Epithelial cell of esophagus (primary cell): Measurements from ENCODE around the gene SKI.

Source experiments
- DNase-seq: peaks from one replicate; pipeline ENCODE4 v3.0.0; 2010; ENCODE audit warnings: low read depth
- H3K4me3 ChIP-seq: 2 replicates; pipeline ENCODE4 v1.5.1; 2011; ENCODE audit warnings: mild to moderate bottlenecking, low read length, control low read depth
- CTCF ChIP-seq: IDR thresholded peaks from 2 replicates; pipeline ENCODE4 v1.5.1; 2011; ENCODE audit warnings: low read depth, mild to moderate bottlenecking, low read length, control low read depth, inconsistent platforms; ENCODE audit not compliant: insufficient read depth; ENCODE audit errors: missing control alignments

Gene SKI

DNA sequence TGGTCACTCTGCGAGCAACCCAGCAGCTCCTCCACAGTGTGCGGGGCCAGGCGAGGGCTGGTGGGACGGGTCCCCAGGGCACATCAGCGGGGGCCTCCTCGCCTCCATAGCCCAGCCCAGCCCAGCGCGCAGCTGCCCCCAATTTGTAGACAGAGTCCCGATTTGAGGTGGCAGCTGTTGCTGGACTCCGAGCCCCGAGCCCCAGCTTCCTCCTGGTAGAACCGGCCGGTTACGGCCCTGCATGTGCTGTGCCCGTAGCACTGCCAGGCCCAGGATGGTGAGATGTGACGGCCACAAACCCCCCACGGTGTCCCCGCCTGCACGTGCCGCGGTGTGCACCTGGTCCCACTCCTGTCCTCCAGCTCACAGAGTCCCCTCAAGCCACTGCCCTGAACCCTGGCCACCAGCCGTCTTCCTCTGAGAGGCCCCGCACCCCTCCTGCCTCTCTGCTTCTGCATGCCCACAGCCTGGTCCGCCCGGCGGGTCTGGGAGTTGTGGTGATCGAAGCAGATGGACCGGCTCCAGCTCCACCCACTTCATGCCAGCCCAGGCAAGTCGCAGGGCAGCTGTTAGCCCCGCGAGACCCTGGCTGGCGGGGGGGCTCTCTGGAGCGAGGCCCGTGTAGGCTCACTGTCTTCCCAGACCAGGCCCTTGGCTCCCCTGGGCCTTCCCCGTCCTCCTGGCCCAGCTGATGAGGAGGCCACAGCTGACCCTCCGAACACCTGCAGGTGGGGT lies 107.8 kb downstream of the SKI start:
- DNase-seq: peak; percentile 51
- no peak for TF ChIP-seq CTCF
- H3K4me3 ChIP-seq: no peak overlapping the region

- no peak for TF ChIP-seq CTCF
- H3K4me3 ChIP-seq: no peak overlapping the region
- DNase-seq: no peak
These were observed 108.4 kb downstream of the SKI start for GRCh38 chr1:2336499-2336898.

GRCh38 chr1:2337081-2337480 lies 109.0 kb downstream of the SKI start:
- H3K4me3 ChIP-seq: no peak overlapping the region
- TF ChIP-seq CTCF: no peak
- DNase-seq: no peak

DNA sequence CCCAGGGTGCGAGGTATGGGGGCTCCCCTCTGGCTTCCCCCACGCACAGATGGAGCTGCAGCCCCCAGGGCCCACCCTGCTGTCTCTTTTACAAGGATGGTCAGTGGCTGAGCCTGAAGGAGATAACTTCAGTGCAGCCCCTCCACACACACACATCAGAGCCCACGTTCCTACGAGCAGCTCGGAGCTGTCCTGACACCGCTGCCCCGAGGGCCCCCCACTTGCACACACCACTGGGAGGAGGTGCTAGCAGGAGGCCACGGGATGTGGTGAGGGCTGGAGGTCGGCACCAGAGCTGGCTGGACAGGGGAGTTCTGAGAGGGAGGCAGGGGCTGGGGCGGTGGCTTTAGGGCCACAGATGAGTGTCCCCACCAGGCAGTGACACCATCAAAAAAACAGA lies 109.4 kb downstream of the SKI start:
- H3K4me3 ChIP-seq: no peak overlapping the region
- TF ChIP-seq CTCF: no peak
- DNase-seq: no peak

DNA sequence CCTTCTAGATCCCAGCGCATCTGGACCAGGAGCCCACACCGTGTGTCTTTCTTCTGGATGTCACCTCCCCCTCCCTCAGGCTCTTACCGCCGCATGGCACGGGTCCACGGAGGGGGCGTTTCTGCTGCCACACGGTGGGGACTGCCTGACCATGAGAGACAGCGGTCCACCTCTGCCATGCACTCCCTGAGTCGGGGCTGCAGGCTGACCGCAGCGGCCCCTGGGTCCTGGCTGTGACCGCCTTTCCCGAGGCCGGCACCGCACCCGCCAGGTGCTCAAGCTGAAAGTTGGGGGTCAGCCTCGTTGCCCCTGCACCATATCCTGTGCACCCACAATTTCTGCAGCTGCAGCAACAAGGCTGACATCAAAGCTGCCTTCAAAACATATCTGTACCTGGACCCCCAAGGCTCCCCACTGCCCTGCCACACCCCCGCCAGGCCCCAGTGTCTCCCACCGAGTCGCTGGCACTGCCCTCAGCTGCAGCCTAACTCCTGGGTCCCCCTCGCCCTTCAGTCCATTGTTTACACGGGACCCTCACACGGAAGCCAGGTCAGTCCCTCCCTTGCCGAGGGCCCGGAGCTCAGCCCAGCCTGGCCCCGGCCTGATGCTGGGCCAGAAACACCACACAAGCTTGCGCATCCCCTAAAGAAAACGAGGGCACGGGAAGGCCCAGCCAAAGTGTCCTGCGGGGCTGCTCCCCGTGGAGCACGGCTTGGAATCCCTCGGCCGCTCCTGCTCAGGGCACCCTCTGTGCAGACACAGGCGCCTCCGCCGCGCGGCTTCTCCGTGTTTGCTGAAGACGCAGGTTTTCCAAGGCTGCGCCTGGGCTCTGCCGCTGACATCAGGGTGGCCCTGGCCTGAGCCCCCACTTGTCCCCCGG lies 111.3 kb downstream of the SKI start:
- no peak for TF ChIP-seq CTCF
- DNase-seq: no peak
- no peak overlapping the region for H3K4me3 ChIP-seq

GRCh38 chr1:2340086-2340917 lies 112.2 kb downstream of the SKI start:
- DNase-seq: no peak
- no peak overlapping the region for H3K4me3 ChIP-seq
- no peak for TF ChIP-seq CTCF
